B cell (primary cell): Measurements from ENCODE around the gene CA7.

ENCODE experiments used
- EZH2 ChIP-seq: IDR thresholded peaks from 2 replicates; pipeline ENCODE4 v1.6.1; 2012; ENCODE audit warnings: borderline replicate concordance, low read depth, mild to moderate bottlenecking, moderate library complexity, low read length; ENCODE audit not compliant: insufficient read depth, poor library complexity, severe bottlenecking
- TF ChIP-seq, protein P1 (sequence below): fragments of 200-600 bp; IDR thresholded peaks from one replicate; pipeline ENCODE4 v1.8.0; 2022; ENCODE audit warnings: antibody characterized with exemption, mild to moderate bottlenecking

DNA sequence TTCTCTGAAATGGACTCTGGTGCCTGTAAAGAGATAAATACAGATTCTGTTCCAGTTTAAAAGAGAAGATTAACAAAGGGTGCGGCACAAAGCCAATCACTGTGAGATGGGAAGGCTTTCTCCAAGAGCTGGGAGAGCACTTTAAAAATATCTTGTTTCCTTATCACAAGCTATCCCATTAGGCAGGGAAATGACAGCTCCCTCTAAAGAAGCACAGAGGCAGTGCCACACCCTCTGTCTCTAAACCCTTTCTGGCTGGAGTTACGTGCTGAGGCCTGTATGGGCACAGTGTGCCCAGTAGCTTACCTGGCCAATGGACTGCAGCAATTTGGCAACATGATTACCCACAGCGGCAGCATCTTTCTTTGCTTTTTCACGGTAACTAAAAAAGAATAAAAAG lies 33.8 kb upstream of the CA7 start:
- TF ChIP-seq, protein P1, sequence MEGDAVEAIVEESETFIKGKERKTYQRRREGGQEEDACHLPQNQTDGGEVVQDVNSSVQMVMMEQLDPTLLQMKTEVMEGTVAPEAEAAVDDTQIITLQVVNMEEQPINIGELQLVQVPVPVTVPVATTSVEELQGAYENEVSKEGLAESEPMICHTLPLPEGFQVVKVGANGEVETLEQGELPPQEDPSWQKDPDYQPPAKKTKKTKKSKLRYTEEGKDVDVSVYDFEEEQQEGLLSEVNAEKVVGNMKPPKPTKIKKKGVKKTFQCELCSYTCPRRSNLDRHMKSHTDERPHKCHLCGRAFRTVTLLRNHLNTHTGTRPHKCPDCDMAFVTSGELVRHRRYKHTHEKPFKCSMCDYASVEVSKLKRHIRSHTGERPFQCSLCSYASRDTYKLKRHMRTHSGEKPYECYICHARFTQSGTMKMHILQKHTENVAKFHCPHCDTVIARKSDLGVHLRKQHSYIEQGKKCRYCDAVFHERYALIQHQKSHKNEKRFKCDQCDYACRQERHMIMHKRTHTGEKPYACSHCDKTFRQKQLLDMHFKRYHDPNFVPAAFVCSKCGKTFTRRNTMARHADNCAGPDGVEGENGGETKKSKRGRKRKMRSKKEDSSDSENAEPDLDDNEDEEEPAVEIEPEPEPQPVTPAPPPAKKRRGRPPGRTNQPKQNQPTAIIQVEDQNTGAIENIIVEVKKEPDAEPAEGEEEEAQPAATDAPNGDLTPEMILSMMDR, result no peak
- no peak for TF ChIP-seq EZH2
